ENCODE measurements around the gene MED27. TPM values are rescaled to one million over a fixed set of nuclear protein-coding genes. Genes with fewer than 3 reads are reported as not detected.

The MED27 gene
- total RNA-seq, 1 donor from 2014 or later, result 15.7 TPM

- ATAC-seq (no peak), DNase-seq (no peak)
- peaks cover 3% of the 10 kb centered on the region for H3K27me3 ChIP-seq (ENCODE audit: low read depth)
- no peaks in the 10 kb centered on the region for H3K4me1 ChIP-seq
- H3K27ac ChIP-seq, result no peak overlapping the region
- H3K4me3 ChIP-seq, result no peak overlapping the region
- TF ChIP-seq CTCF (IDR thresholded peaks at IDR 0.05), result no peak
- peaks cover 7% of the 10 kb centered on the region for H3K9me3 ChIP-seq
- intact Hi-C loops (cut with DNase I), result no loop called here
- H3K36me3 ChIP-seq, result no peaks in the 10 kb centered on the region
Observed at GRCh38 chr9:131837316-131837715, 242.4 kb downstream of the MED27 start.

GRCh38 chr9:131836607-131837315 lies 242.9 kb downstream of the MED27 start:
- intact Hi-C loops (cut with DNase I), result no loop called here
- DNase-seq, result no peak

GRCh38 chr9:131836021-131836420 lies 243.6 kb downstream of the MED27 start:
- Histone ChIP-seq H3K4me1 (no peaks in the 10 kb centered on the region), H3K27ac (no peak overlapping the region), H3K4me3 (no peak overlapping the region), H3K27me3 (ENCODE audit: low read depth) (peaks cover 3% of the 10 kb centered on the region), H3K9me3 (peaks cover 7% of the 10 kb centered on the region), H3K36me3 (no peaks in the 10 kb centered on the region)
- intact Hi-C loops (cut with DNase I), result no loop called here
- ATAC-seq (no peak), DNase-seq (no peak)
- no peak for TF ChIP-seq CTCF (IDR thresholded peaks at IDR 0.05)

More at GRCh38 chr9:131836607-131837315, 242.9 kb downstream of the MED27 start:
- no peak overlapping the region for H3K27ac ChIP-seq
- peaks cover 3% of the 10 kb centered on the region for H3K27me3 ChIP-seq (ENCODE audit: low read depth)
- peaks cover 7% of the 10 kb centered on the region for H3K9me3 ChIP-seq
- no peak for TF ChIP-seq CTCF (IDR thresholded peaks at IDR 0.05)
- no peaks in the 10 kb centered on the region for H3K4me1 ChIP-seq
- ATAC-seq, result no peak
- H3K36me3 ChIP-seq, result no peaks in the 10 kb centered on the region
- no peak overlapping the region for H3K4me3 ChIP-seq

- Histone ChIP-seq H3K4me3 (no peak overlapping the region), H3K4me1 (no peaks in the 10 kb centered on the region), H3K36me3 (no peaks in the 10 kb centered on the region), H3K9me3 (peaks cover 7% of the 10 kb centered on the region), H3K27me3 (ENCODE audit: low read depth) (peaks cover under 1% of the 10 kb centered on the region), H3K27ac (no peak overlapping the region)
- DNase-seq (no peak), ATAC-seq (no peak)
- TF ChIP-seq CTCF (IDR thresholded peaks at IDR 0.05), result no peak
- intact Hi-C loops (cut with DNase I), result no loop called here
Observed at GRCh38 chr9:131835151-131835910, 244.3 kb downstream of the MED27 start.

GRCh38 chr9:131834721-131835120 lies 244.9 kb downstream of the MED27 start:
- H3K27ac ChIP-seq, result no peak overlapping the region
- H3K4me3 ChIP-seq, result no peak overlapping the region
- H3K4me1 ChIP-seq, result no peaks in the 10 kb centered on the region
- intact Hi-C loops (cut with DNase I), result no loop called here
- no peaks in the 10 kb centered on the region for H3K36me3 ChIP-seq
- H3K9me3 ChIP-seq, result peaks cover 7% of the 10 kb centered on the region
- no peak for DNase-seq
- TF ChIP-seq CTCF (IDR thresholded peaks at IDR 0.05), result no peak
- ATAC-seq, result no peak
- no peaks in the 10 kb centered on the region for H3K27me3 ChIP-seq (ENCODE audit: low read depth)
